HG03342 (cell line): ENCODE results near the gene TUFM.
"Not testable (repeated sequence)": the region's sequence is repeated elsewhere in the genome, so short reads cannot be mapped to it uniquely, and the experiment has no call there.

Source experiments
- ATAC-seq: cut with Tn5 transposase; IDR thresholded peaks from one replicate; pipeline ENCODE4 v1.9.1; 2021; ENCODE audit warnings: mild to moderate bottlenecking, moderate library complexity; ENCODE audit not compliant: unreplicated experiment

The TUFM gene

GRCh38 chr16:28807445-28808120, 38.6 kb downstream of the TUFM start:
- ATAC-seq = not testable (repeated sequence)

- ATAC-seq = not testable (repeated sequence)
Observed at GRCh38 chr16:28802235-28803019, 43.7 kb downstream of the TUFM start.
